ENCODE data around the gene TDP1. TPM values are rescaled to one million over a fixed set of nuclear protein-coding genes. Genes with fewer than 3 reads are reported as not detected.

Gene TDP1
- total RNA-seq, 6 donors from 2014 or later, result 6.4 to 33.5 (median 13.5) TPM

GRCh38 chr14:89912667-89913211, 43.0 kb upstream of the TDP1 start:
- Histone ChIP-seq H3K36me3 (no peaks in the 10 kb centered on the region), H3K4me1 (peaks cover 0 to 13% (median 5%) of the 10 kb centered on the region in 4 donors), H3K9me3 (no peaks in the 10 kb centered on the region), H3K27ac (no peak overlapping the region), H3K4me3 (no peak overlapping the region), H3K27me3 (no peaks in the 10 kb centered on the region)
- peak; percentile 50 to 94 for ATAC-seq (ENCODE audit: low FRiP score in 2 of 2)
- DNase-seq, result peak in 1 of 2 donors; percentile 23
- 48 to 49% methylated on average over 9 of the region's 9 CpGs for WGBS, 2 donors
- TF ChIP-seq CTCF (IDR thresholded peaks at IDR 0.05) (no peak), POLR2A (IDR thresholded peaks at IDR 0.05) (no peak), EP300 (IDR thresholded peaks at IDR 0.05) (peak in 1 of 4 donors; percentile 39), POLR2AphosphoS5 (IDR thresholded peaks at IDR 0.05) (no peak)

- TF ChIP-seq EP300 (IDR thresholded peaks at IDR 0.05), result no peak
- no peak for TF ChIP-seq POLR2AphosphoS5 (IDR thresholded peaks at IDR 0.05)
- peak; percentile 83 to 94 (median 88) for TF ChIP-seq CTCF (IDR thresholded peaks at IDR 0.05)
- Histone ChIP-seq H3K4me3 (no peak overlapping the region), H3K27me3 (no peaks in the 10 kb centered on the region), H3K27ac (no peak overlapping the region), H3K36me3 (no peaks in the 10 kb centered on the region), H3K9me3 (no peaks in the 10 kb centered on the region), H3K4me1 (peaks cover 0 to 13% (median 5%) of the 10 kb centered on the region in 4 donors)
- peak in 1 of 2 donors; percentile 75 for ATAC-seq (ENCODE audit: low FRiP score in 2 of 2)
- peak in 1 of 2 donors; percentile 31 for DNase-seq
- WGBS, 2 donors, result 14 to 18% methylated on average over 6 of the region's 6 CpGs
Observed at GRCh38 chr14:89915114-89915878, 40.4 kb upstream of the TDP1 start.

- Histone ChIP-seq H3K4me3 (no peak overlapping the region), H3K27me3 (no peaks in the 10 kb centered on the region), H3K36me3 (no peaks in the 10 kb centered on the region), H3K9me3 (no peaks in the 10 kb centered on the region), H3K27ac (no peak overlapping the region), H3K4me1 (peaks cover 0 to 5% (median 0%) of the 10 kb centered on the region in 4 donors)
- DNase-seq (no peak), ATAC-seq (ENCODE audit: low FRiP score in 2 of 2) (no peak)
- WGBS, 2 donors, result 91 to 100% methylated on average over 2 of the region's 2 CpGs
- TF ChIP-seq POLR2A (IDR thresholded peaks at IDR 0.05), result no peak
- TF ChIP-seq CTCF (IDR thresholded peaks at IDR 0.05), result no peak
- no peak for TF ChIP-seq POLR2AphosphoS5 (IDR thresholded peaks at IDR 0.05)
- TF ChIP-seq EP300 (IDR thresholded peaks at IDR 0.05), result no peak
Observed at GRCh38 chr14:89918721-89919120, 37.0 kb upstream of the TDP1 start.

GRCh38 chr14:89920056-89920455, 35.7 kb upstream of the TDP1 start:
- H3K4me1 ChIP-seq, result peaks cover 0 to 2% (median 0%) of the 10 kb centered on the region in 4 donors
- H3K27ac ChIP-seq, result no peak overlapping the region
- WGBS, 2 donors, result 85 to 93% methylated on average over 2 of the region's 2 CpGs
- TF ChIP-seq CTCF (IDR thresholded peaks at IDR 0.05), result no peak
- no peak for TF ChIP-seq EP300 (IDR thresholded peaks at IDR 0.05)
- no peak for TF ChIP-seq POLR2A (IDR thresholded peaks at IDR 0.05)
- TF ChIP-seq POLR2AphosphoS5 (IDR thresholded peaks at IDR 0.05), result no peak
- ATAC-seq (ENCODE audit: low FRiP score in 2 of 2) (no peak), DNase-seq (no peak)
- H3K27me3 ChIP-seq, result no peaks in the 10 kb centered on the region
- H3K4me3 ChIP-seq, result no peak overlapping the region
- H3K9me3 ChIP-seq, result no peaks in the 10 kb centered on the region
- H3K36me3 ChIP-seq, result no peaks in the 10 kb centered on the region
